NCI-H2196 (cell line): ENCODE measurements around the gene MAPK4.

Experiments used
- DNase-seq: peaks from one replicate; lab custom pipeline; 2025; ENCODE audit not compliant: unreplicated experiment; lab: John Stamatoyannopoulos, UW

The MAPK4 gene

DNA sequence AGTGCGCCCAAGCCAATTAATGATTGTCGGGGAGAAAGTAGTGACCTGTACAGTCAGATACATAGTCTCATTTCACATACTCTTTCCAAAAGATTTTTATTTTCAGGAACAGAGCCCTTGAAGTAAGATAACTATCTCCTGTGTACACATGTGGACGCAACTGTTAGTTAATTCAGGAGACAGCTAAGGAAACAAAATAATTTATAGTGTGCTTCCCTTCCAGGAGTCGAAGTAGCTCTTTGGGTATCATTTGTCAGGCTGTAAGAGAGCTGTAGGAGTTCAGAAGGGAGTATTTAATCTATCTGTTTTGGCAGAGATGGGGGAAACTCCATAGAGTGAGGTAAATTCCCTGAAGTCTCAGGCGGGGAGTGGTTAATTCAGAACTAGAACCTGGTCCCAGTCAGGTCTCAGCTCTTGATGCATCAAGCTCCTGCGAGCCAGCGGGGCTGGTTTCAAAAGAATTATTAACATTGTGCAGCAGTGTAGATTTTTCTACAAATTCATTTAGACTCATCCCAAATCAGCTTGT lies 63.0 kb downstream of the MAPK4 start:
- no peak for DNase-seq

DNA sequence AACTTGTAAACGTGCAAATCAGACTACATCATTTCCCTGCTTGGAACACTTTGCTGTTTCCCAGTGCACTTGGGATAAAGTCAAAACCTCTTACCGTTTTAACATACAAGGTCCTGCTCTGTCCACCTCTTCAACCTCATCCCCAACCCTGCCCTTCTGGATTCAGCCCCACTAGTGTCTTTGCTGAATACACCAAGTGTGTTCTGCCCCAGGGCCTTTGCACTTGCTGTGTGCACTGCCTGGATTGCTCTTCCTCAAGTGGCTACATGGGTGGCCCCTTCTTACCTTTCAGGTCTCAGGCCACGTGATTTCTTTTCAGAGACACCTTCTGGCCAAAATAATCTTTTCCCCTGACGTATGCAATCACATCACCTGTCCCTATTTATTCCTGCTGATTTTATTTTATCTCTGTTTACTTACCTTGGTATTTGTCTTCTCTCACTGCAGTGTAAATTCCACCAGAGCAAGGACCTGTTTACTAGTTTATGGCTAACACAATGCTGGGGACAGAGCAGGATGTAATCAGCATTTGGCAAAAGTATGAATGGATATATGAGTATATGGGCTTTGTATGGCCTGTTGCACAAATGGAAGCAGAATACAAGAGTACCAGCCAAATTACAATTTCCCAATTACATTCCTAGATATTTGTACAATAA lies 63.9 kb downstream of the MAPK4 start:
- DNase-seq = no peak

DNA sequence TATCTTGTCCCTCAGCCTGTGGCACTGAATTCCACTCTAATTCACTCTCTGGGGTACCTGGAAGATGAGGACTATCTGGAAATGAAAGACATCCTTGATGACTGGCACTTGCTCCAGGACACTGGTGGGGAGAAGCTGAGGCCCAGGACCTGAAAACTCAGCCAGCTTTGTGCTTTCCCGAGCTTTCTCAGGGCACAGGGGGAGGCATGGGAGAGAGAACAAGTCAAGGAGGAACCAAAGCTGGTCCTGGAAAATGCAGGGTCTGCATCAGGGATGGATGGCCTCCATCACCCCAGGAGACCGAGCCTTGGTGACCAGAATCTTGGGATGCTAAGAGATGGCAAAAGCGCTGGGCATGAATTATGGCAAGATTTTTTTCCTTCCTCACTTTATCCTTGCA lies 65.1 kb downstream of the MAPK4 start:
- DNase-seq = no peak

DNA sequence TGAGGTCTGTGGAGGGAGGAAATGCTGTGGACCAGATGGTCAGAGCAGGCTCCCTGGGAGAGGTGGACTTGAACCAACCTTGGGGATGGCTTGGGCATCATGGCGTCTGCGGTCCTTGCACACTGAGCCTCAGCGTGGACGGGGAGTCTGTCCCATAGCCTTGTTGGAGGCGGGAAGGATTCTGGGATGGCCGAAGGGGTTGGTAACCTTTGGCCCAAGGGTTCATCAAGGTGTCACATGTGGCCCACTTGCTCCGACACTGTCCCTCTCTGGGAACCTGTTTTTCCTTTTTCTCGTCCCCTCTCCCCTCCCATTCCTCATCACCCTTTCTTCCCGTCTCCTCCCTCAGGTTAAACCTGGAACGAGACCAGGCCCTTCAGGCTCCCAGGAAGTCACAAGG lies 66.4 kb downstream of the MAPK4 start:
- DNase-seq = no peak

DNA sequence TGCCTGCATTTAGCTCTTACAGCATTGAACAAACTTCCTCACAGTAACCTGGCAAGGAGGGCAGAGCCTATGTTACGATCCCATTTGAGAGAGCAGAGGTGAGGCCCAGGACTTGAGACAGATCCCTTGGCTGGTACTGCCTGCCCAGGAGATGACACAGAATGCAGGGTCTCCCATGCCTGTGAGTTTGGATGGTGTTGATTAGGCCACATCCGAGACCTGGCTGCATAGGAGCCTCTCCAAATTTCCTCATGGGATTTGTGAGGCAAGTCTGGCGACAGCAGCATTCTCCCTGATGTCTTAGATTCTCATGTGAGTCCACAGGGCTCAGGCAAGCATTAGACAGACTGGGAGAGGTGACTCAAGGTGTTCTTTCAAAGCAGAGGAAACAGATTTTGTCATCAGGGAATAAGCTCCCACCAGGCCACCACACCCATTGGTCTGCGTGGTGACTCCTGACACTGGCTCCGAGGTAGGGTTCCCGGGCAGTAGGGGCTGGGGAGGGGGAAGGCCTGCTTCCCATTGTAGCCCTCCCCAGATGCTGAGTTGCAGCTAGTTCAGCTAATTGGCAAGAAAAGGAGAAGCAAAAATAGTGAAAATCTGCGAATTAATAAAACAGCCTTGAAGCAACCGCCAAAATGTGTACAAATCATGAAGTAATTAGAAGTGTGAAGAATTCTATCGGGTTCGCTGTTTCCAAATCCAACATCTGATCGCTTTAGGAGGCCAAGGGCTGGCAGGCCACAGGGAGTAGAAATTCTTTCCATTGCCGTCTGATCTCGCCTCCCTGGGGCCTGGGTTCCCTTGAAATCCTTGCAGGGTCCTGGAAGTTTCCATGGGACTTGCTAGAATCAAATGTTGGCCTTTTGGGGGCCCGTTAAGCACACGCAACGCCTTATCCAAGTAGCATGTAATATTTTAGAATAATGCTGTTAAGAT lies 68.0 kb downstream of the MAPK4 start:
- DNase-seq = no peak

DNA sequence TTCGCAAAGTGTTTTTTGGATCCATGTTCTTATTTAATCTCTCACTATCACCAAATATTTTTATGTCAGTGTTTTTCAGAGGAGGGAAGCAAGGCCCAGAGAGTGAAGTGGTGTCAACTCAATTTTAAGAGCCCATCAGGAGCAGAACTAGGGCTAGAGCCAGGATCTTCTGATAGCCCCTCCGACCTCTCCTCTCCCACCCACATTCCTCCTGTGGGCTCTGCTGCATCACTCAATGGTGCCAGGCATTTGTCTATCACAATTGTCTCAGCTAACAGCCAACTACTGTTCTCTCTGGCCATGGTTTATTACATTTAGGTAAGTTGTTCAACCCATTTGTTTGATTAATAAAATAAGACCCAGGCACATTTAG lies 68.6 kb downstream of the MAPK4 start:
- DNase-seq = no peak

DNA sequence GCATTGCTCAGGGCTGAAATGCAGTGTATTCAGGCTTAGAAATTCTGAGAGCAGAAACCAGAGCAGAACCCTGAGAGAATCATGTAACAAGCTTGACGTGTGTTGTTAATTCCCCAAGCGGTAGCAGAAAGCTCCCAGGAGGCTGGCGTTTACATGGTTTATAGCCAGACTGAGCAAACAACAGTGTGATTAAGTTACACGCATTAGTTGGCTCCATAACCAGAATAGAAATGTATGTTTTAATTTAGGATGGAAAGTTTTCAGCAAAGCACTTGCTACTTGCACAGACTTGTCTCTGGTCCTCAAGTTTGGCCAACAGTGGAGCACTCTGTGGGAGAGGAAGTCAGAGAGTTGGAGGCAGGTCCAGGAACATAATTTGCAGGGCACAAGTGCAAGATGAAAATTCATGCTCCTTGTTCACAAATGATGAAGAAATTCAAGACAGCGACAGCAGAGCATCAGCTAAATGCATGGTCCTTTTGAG lies 69.3 kb downstream of the MAPK4 start:
- no peak for DNase-seq

DNA sequence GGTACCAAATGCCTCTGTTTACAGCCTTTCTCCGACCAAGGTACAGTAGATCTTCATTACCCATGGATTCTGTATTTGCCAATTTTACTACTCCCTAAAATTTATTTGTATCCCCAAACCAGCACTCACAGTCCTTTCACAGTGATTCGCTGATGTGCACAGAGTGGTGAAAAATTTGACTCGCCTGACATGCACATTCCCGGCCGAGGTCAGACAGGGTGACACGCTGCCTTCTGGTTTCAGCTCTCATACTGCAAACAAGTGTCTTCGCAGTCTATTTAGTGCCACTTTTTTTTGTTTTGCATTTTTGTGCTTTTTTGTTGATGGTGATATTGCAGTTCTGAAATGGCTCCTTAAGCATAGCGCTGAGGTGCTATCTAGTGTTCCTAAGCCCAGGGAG lies 71.0 kb downstream of the MAPK4 start:
- DNase-seq = no peak

DNA sequence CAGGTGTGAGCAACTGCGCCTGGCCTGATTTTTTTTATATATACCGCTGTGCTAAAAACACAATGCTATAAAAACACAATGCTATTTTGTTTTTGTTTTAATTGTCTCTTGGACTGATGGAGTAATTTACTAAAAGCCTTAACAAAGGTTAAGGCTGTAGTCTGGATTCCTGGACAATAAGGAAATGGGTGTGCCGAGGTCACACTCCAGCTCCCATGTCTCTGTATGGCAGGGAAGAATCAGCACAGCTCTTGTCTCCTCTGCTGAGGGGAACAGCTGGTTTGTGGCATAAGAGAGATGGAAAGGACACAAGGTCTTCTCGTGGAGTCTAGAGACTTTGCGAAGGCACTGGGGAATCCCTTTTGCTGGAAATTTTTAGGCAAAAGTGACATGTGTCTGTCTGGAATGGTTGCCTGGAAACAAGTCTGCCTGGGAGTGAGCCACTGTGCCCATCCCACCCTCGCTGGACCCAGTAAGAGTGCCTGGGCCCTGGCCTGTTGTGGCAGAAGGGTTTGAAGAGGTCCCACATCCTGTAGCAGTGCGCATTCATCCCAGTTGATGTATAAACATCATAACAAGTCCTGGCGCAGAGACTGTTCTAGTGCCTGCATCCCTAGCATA lies 73.1 kb downstream of the MAPK4 start:
- DNase-seq = no peak

DNA sequence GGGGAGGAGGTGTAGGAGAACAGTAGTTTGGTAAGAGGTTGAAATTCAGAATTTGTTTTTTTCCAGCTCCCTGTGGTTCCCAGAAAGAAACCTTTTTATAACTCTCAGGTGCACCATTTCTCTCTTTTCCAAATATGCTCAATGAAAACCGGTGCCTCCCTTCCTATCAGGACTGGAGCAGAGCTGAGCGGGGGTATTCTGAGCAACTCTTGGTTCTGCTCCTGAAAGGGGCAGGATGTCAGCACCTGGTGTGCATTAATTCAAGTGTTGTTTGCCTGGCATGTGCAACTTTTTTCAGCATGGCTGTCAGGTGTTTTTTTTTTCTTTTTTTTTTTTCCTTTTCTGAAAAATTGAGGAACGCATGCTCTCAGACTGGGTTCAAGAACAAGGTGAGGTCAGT lies 74.1 kb downstream of the MAPK4 start:
- DNase-seq = no peak

DNA sequence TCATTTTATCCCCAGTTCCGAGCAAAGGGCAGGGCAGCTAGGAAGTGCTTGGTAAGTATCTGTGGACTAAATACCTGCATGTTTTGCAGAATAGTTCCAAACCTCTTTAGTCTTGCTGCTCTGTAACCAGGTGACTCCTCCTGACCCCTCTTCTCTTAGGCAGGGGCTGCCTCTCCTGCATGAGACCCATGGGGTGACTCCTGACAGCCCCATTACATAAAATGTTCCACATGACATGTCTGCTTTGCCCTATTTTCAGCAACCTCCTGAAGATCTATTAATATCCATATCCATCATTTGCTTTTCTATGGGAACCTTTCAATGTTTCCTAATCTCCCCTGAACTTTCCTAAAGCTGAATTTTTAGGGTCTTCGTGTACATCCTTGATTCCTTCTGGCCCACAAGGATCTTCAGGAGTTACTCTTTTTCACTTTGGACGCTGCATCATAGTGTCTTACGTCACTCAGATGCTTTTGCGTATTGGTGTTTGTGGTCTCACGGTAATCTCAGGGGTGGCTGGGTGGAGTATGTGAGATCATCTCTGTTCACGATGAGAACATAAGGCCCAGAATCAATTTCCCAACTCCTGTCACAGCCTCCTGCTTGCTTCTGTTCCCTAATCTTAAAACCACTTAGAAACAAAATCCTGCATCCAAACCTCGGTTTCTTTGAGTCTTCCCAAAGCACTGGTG lies 76.6 kb downstream of the MAPK4 start:
- DNase-seq = no peak

DNA sequence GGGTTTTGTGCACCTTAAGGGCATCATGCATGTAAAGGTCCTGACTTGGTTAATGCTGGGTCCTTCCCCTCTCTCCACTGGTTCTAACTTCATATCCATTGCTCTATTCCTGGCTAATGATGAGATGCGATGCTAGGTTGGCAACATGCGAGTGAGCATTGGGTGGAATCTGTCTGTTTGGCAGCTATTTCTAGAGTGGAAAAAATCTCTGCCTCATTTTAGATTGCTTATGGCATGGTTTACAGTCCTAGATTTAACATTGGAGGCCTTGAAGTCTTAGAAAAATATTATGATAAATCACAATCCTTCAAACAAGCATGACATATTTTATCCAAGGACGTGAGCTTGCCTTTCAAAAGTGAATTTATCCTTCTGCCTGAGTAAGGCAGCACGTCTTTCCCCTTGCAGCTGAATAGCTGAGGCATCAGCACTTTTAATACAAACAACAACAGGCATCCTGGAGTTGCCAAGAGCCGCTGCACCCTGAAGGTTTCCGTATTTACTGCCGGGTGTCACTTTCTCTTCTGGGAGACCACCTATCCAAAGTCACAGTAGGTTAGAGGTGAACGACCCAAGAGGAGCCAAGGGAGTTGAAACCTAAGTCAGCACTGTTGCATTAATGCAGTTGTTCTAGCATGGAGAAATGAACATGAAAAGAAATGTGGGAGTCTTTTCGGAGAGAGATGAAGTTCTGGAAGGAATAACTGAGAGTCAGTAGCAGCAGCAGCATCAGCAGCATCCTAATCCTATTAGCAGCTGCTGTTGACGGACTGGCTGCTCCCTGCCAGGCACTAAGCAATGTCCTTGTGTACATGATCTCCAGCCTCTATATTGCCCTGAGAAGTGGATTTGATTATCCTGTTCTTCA lies 78.4 kb downstream of the MAPK4 start:
- no peak for DNase-seq

DNA sequence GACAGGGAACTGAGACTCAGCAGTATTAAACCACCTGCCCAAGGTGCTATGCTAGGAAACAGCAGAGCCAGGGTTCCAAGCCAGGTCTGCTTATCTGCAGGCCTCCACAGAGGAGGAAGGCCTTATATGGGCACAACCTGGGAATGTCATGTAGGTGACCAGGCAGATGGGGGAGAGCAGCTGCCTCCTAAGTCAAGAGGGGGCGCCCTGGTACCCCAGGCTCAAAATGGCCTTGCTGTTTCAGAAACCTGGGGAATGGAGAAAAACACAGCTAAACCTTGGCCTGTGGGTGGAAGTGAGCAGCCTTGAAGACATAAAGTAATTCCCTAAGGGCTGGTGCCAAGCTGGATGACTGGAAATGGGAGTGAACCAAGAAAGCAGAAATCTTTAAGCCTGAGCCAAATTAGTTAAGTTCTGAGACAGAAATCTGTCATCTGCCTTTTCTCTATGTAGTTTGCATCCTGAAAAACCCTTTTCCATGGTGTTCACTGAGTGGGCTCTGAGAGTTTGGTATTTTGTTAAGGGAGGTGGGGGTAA lies 79.1 kb downstream of the MAPK4 start:
- DNase-seq = no peak

DNA sequence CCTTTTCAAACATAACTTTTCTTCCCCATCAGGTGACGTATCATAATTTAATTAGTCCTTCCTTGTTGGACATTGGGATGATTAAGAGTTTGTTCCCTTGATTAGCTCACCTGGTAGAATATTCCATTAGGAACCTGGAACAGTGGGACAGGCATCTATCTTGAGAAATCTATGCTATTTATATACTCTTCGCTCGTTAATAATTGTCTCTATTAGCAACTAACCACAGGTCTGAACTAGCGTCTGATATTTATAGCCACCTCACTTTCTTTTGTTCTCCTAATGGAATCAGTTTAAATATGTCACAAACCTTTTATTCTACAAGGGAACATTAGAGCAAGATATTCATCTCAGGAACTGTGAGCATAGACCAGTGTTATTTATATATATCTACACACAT lies 79.8 kb downstream of the MAPK4 start:
- DNase-seq = no peak

DNA sequence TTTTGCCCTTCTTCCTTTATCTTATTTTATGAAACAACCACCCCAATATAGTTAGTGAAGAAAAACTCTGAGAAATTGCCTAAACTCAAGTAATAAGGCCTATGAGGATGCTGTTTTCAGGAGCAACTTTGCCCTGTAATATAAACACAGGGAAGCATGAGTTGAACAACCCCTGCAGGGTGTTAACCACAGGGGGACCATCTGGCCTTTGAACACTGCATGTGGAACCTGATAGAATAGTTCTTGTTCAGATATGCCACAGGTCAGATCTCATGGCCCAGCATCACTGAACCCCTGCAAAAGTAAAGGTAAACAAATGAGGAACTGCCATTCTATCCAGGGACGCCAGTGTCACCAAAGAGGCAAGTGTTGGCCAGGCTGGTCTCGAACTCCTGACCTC lies 82.6 kb downstream of the MAPK4 start:
- no peak for DNase-seq

DNA sequence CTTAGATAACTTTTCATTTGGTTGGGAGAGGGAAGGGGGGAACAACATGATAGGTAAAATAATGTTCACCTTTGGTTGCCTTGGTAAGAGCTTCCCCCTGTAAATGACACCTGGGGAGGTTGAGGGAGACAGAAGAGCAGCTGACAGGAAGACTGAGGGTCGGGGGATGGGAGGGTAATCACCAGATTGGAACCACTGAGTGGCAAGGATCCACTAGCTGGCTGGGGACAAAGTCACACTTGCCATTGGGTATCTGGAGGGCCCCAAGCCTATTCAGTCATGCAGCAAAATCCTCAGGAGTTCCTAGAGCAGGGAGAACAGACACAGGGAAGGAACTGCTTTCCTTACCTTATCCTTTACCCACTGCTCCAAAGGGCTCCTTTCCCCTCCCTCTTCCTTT lies 84.3 kb downstream of the MAPK4 start:
- no peak for DNase-seq

DNA sequence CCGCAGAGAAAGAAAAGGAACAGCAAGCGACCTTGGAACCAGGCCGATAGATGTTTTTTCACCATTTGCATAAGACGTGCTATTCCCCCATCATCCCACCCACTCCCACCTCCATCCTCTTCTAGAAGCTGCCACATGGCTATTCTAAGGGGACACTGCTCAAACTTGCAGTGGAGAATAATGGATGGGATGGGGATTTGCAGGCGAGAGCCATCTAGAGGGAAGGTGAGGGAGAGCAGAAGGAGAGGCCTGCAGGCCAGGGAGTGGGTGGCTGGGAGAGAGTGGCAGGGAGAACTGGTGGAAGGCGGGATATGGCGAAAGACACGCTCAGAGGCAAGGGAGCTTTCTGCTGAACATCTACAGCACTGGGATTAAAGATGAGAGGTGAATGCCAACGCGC lies 84.9 kb downstream of the MAPK4 start:
- DNase-seq = no peak

DNA sequence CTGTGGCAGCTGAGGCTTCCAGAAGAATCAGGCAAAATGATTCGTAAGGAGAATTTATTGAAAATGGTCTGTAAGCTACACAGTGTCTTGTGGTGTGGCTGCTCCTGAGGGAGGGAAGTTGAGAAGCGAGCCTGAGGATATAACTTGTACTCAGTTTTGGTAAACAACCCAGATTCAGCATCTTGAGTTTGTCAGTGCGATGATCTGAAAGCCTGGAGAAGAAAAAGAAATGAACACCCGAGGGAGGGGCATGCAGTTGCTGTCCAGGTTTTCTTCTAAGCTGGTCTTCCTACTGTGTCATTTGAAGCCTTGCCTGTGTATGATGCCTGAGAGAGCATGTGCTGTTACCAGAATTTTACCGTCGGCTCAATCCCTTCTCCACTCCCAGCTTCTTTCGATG lies 87.3 kb downstream of the MAPK4 start:
- no peak for DNase-seq

DNA sequence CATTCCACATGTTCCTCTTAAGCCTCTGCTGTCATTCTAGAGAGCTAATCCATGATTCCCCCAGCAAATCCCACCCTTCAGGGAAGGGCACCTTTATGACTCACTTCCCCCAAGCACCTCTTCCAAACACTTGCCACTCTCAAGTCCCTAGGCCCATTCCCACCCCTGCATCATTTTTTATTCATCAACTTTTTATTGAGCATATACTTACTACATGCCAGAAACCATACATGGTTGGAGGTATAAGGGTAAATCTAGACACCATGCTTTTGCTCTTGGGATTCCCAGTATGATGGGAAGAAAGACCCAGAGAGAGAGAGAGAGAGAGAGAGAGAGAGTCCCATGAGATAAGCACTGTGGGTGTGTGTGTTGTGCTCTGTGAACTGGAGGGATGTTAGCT lies 87.9 kb downstream of the MAPK4 start:
- no peak for DNase-seq

DNA sequence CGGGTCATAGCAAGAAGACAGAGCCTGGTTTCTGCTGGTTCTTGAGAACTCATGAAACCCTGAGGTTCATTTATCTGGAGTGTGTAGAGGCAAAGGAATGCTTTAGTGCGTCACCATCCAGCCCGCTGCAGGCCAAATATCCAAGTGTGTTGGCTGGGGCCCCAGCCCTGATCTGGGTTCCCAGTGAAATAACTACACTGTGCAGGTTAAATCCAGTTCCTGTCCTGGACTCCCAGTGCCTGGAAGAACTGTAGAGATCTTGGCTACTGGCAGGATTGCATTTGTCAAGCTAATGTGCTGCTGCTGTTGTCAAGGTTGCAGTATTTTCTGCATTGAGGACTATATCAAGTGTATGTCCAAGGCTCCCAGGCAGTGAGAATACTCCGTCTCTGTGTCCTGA lies 89.9 kb downstream of the MAPK4 start:
- no peak for DNase-seq
